Measurements from ENCODE around the gene KCNJ16.

KCNJ16 gene

DNA sequence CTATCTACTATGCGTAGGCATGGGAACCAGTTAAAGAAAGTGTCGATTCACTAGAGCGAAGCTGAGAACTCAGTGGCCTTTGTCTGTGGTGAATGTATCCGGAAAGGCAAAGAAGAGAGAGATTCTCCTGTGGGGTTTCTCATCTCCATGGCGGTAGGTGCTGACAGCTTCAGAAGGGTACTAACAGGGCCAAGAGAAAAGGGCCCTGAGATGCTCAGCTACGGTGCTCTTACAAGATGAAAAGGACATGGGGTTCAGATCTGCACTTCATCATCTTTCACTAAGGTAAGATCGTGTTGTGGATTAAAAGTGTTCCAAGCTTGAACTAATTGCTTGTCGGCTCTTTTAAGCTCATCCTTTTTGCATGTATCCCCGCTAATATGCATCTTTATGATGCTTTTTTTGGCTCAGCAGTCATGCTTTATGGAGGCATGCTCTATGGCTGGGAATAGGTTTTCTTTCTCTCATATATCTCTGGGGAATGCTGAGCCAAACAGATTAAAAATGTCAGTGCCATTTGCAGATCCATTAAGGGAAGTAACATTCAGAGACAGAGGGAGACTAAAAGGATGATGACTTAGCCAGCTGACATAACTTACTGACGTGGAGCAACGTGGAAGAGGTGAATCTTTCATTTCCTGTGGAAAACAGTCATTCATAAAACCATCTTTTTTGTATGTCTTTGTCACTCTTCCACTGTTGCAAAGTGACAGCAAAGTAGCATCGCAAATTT, 29.9 kb downstream of the KCNJ16 start:
- H2AK5ac ChIP-seq (ENCODE audit: low read length) = no peak overlapping the region
- no peak overlapping the region for H3K27ac ChIP-seq (ENCODE audit: low read depth, low read length)
- no CpG with 5 or more reads among the region's 12 CpGs for WGBS (ENCODE audit: extremely low coverage, insufficient coverage, low lambda C conversion rate)

DNA sequence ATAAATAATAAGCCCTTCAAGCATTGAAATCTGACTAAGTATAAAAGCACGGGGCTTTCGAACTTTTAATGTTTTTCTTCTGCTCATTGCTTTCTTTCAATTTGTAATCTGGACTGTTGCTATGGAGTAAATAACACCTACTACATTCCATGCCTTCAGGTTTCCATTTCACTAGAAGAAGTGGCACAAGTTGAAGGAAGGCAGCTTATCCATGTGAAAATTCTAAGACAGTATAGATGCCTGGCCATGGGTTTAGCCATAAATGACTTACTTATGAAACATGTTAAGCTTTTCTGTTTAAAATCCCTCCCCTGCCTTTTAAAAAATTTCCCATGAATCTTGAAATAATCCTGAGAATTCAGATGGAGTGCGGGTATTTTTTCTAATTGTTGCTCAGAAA, 30.6 kb downstream of the KCNJ16 start:
- no CpG with 5 or more reads among the region's 3 CpGs for WGBS (ENCODE audit: extremely low coverage, insufficient coverage, low lambda C conversion rate)
- Histone ChIP-seq H3K27ac (ENCODE audit: low read depth, low read length) (no peak overlapping the region), H4K5ac (ENCODE audit: low read length) (no peak overlapping the region), H2BK120ac (ENCODE audit: low read depth, low read length) (no peak overlapping the region), H3K36me3 (ENCODE audit: control insufficient read depth, insufficient read depth, low read length) (no peaks in the 10 kb centered on the region), H3K4me3 (ENCODE audit: low read length) (no peak overlapping the region), H2BK15ac (replicated peaks; ENCODE audit: low read depth) (no peak overlapping the region), H2AK5ac (ENCODE audit: low read length) (no peak overlapping the region), H2BK5ac (ENCODE audit: low read length) (no peak overlapping the region), H3K4me1 (ENCODE audit: control insufficient read depth, low read depth, low read length) (no peaks in the 10 kb centered on the region), H3K79me1 (ENCODE audit: low read length) (no peaks in the 10 kb centered on the region), H3K4ac (ENCODE audit: low read depth, low read length) (no peak overlapping the region), H3K18ac (ENCODE audit: low read length) (no peak overlapping the region), H3K23ac (ENCODE audit: low read length) (no peak overlapping the region), H3K9ac (ENCODE audit: low read length) (no peak overlapping the region), H3K79me2 (ENCODE audit: control insufficient read depth, insufficient read depth, low read length) (no peaks in the 10 kb centered on the region), H3K4me2 (ENCODE audit: low read length) (no peak overlapping the region), H3K56ac (ENCODE audit: low read length) (no peak overlapping the region), H4K8ac (ENCODE audit: low read depth, low read length) (no peak overlapping the region), H3K27me3 (ENCODE audit: insufficient read depth, low read length, poor library complexity) (no peaks in the 10 kb centered on the region)
- DNase-seq = no peak

More for the DNA sequence above, 29.9 kb downstream of the KCNJ16 start:
- no peak for DNase-seq
- no peak overlapping the region for H2BK15ac ChIP-seq (replicated peaks; ENCODE audit: low read depth)
- H2BK5ac ChIP-seq (ENCODE audit: low read length) = no peak overlapping the region
- H3K79me2 ChIP-seq (ENCODE audit: control insufficient read depth, insufficient read depth, low read length) = no peaks in the 10 kb centered on the region
- no peak overlapping the region for H3K18ac ChIP-seq (ENCODE audit: low read length)
- H3K4me3 ChIP-seq (ENCODE audit: low read length) = no peak overlapping the region
- H3K56ac ChIP-seq (ENCODE audit: low read length) = no peak overlapping the region
- H4K8ac ChIP-seq (ENCODE audit: low read depth, low read length) = no peak overlapping the region
- H4K5ac ChIP-seq (ENCODE audit: low read length) = no peak overlapping the region
- H3K36me3 ChIP-seq (ENCODE audit: control insufficient read depth, insufficient read depth, low read length) = no peaks in the 10 kb centered on the region
- no peaks in the 10 kb centered on the region for H3K4me1 ChIP-seq (ENCODE audit: control insufficient read depth, low read depth, low read length)
- H3K79me1 ChIP-seq (ENCODE audit: low read length) = no peaks in the 10 kb centered on the region
- H3K4me2 ChIP-seq (ENCODE audit: low read length) = no peak overlapping the region
- H3K27me3 ChIP-seq (ENCODE audit: insufficient read depth, low read length, poor library complexity) = no peaks in the 10 kb centered on the region
- no peak overlapping the region for H2BK120ac ChIP-seq (ENCODE audit: low read depth, low read length)
- H3K23ac ChIP-seq (ENCODE audit: low read length) = no peak overlapping the region
- no peak overlapping the region for H3K4ac ChIP-seq (ENCODE audit: low read depth, low read length)
- no peak overlapping the region for H3K9ac ChIP-seq (ENCODE audit: low read length)

- no peak overlapping the region for H2BK120ac ChIP-seq (ENCODE audit: low read depth, low read length)
- H3K4me2 ChIP-seq (ENCODE audit: low read length) = no peak overlapping the region
- no peak overlapping the region for H2AK5ac ChIP-seq (ENCODE audit: low read length)
- WGBS (ENCODE audit: extremely low coverage, insufficient coverage, low lambda C conversion rate) = no CpG with 5 or more reads among the region's 3 CpGs
- no peaks in the 10 kb centered on the region for H3K79me2 ChIP-seq (ENCODE audit: control insufficient read depth, insufficient read depth, low read length)
- no peaks in the 10 kb centered on the region for H3K79me1 ChIP-seq (ENCODE audit: low read length)
- no peak for DNase-seq
- no peak overlapping the region for H2BK15ac ChIP-seq (replicated peaks; ENCODE audit: low read depth)
- no peak overlapping the region for H3K4ac ChIP-seq (ENCODE audit: low read depth, low read length)
- H3K36me3 ChIP-seq (ENCODE audit: control insufficient read depth, insufficient read depth, low read length) = no peaks in the 10 kb centered on the region
- H3K4me1 ChIP-seq (ENCODE audit: control insufficient read depth, low read depth, low read length) = no peaks in the 10 kb centered on the region
- no peak overlapping the region for H3K9ac ChIP-seq (ENCODE audit: low read length)
- H3K18ac ChIP-seq (ENCODE audit: low read length) = no peak overlapping the region
- no peak overlapping the region for H2BK5ac ChIP-seq (ENCODE audit: low read length)
- no peak overlapping the region for H4K8ac ChIP-seq (ENCODE audit: low read depth, low read length)
- H3K23ac ChIP-seq (ENCODE audit: low read length) = no peak overlapping the region
- H3K4me3 ChIP-seq (ENCODE audit: low read length) = no peak overlapping the region
- no peaks in the 10 kb centered on the region for H3K27me3 ChIP-seq (ENCODE audit: insufficient read depth, low read length, poor library complexity)
- H3K56ac ChIP-seq (ENCODE audit: low read length) = no peak overlapping the region
- H4K5ac ChIP-seq (ENCODE audit: low read length) = no peak overlapping the region
- H3K27ac ChIP-seq (ENCODE audit: low read depth, low read length) = no peak overlapping the region
Observed at GRCh38 chr17:70106551-70106950, 31.5 kb downstream of the KCNJ16 start.

DNA sequence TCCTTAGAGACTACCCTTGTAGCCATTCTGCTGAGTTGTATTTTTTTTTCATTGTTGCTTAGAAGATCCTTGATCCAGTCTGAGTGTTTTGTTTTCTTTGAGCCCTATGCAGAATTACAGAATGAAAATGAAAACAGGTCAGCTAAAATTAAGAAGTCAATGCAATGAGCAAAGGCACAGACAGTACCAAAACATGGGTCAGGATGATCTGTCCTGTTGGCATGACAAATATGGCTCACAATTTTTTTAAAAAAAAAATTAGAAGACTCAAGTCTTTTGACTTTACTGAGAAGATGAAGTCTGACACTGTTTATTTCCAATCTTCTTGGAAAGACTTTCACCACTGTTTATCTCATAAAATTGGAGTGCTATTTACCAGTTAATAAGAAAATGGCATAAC, 32.4 kb downstream of the KCNJ16 start:
- no peak overlapping the region for H3K4me3 ChIP-seq (ENCODE audit: low read length)
- H4K8ac ChIP-seq (ENCODE audit: low read depth, low read length) = no peak overlapping the region
- no peaks in the 10 kb centered on the region for H3K79me2 ChIP-seq (ENCODE audit: control insufficient read depth, insufficient read depth, low read length)
- H3K27me3 ChIP-seq (ENCODE audit: insufficient read depth, low read length, poor library complexity) = no peaks in the 10 kb centered on the region
- no peak overlapping the region for H3K23ac ChIP-seq (ENCODE audit: low read length)
- H2BK15ac ChIP-seq (replicated peaks; ENCODE audit: low read depth) = no peak overlapping the region
- H3K4me1 ChIP-seq (ENCODE audit: control insufficient read depth, low read depth, low read length) = no peaks in the 10 kb centered on the region
- no peaks in the 10 kb centered on the region for H3K79me1 ChIP-seq (ENCODE audit: low read length)
- no peak for DNase-seq
- H3K56ac ChIP-seq (ENCODE audit: low read length) = no peak overlapping the region
- H2BK120ac ChIP-seq (ENCODE audit: low read depth, low read length) = no peak overlapping the region
- H2AK5ac ChIP-seq (ENCODE audit: low read length) = no peak overlapping the region
- H3K4me2 ChIP-seq (ENCODE audit: low read length) = no peak overlapping the region
- H3K36me3 ChIP-seq (ENCODE audit: control insufficient read depth, insufficient read depth, low read length) = no peaks in the 10 kb centered on the region
- no peak overlapping the region for H3K18ac ChIP-seq (ENCODE audit: low read length)
- no peak overlapping the region for H3K27ac ChIP-seq (ENCODE audit: low read depth, low read length)
- H4K5ac ChIP-seq (ENCODE audit: low read length) = no peak overlapping the region
- no peak overlapping the region for H3K9ac ChIP-seq (ENCODE audit: low read length)
- no peak overlapping the region for H2BK5ac ChIP-seq (ENCODE audit: low read length)
- no peak overlapping the region for H3K4ac ChIP-seq (ENCODE audit: low read depth, low read length)

DNA sequence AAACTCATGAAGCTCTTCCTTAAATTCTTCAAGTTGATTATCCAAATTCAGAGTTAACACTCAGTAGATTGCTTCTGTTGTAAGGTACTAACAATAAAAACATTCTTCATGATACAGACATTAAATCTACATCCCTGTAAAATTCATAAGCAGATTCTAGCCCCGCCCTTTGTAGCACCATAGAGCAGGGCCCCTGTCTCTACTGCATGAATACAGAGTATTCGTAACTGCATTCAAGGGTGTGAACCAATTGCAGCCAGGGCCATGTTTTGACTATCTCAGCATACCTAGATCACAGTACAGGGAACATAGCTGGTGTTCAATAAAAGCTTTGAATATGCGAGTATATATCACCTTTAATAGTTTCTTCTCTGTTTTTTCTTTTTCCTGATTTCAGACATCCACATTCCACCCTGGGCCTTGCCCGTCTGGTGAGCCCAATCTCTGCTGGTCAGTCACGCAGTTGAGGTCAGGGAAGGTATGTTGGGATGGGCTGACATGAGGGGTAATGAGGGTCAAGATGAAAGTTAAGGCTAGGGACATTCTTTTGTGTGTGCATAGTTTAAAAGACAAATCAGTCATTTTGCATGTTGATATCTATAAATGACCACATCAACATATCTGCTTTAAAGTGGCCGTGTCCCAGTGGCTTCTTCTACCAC, 33.0 kb downstream of the KCNJ16 start:
- Histone ChIP-seq H4K5ac (ENCODE audit: low read length) (no peak overlapping the region), H2BK120ac (ENCODE audit: low read depth, low read length) (no peak overlapping the region), H3K4ac (ENCODE audit: low read depth, low read length) (no peak overlapping the region), H3K18ac (ENCODE audit: low read length) (no peak overlapping the region), H2AK5ac (ENCODE audit: low read length) (no peak overlapping the region), H3K36me3 (ENCODE audit: control insufficient read depth, insufficient read depth, low read length) (no peaks in the 10 kb centered on the region), H4K8ac (ENCODE audit: low read depth, low read length) (no peak overlapping the region), H2BK5ac (ENCODE audit: low read length) (no peak overlapping the region), H3K27me3 (ENCODE audit: insufficient read depth, low read length, poor library complexity) (no peaks in the 10 kb centered on the region), H3K27ac (ENCODE audit: low read depth, low read length) (no peak overlapping the region), H3K56ac (ENCODE audit: low read length) (no peak overlapping the region), H3K23ac (ENCODE audit: low read length) (no peak overlapping the region), H3K4me3 (ENCODE audit: low read length) (no peak overlapping the region), H3K4me1 (ENCODE audit: control insufficient read depth, low read depth, low read length) (no peaks in the 10 kb centered on the region), H2BK15ac (replicated peaks; ENCODE audit: low read depth) (no peak overlapping the region), H3K79me1 (ENCODE audit: low read length) (no peaks in the 10 kb centered on the region), H3K4me2 (ENCODE audit: low read length) (no peak overlapping the region), H3K79me2 (ENCODE audit: control insufficient read depth, insufficient read depth, low read length) (no peaks in the 10 kb centered on the region), H3K9ac (ENCODE audit: low read length) (no peak overlapping the region)
- no CpG with 5 or more reads among the region's 6 CpGs for WGBS (ENCODE audit: extremely low coverage, insufficient coverage, low lambda C conversion rate)
- DNase-seq = no peak

DNA sequence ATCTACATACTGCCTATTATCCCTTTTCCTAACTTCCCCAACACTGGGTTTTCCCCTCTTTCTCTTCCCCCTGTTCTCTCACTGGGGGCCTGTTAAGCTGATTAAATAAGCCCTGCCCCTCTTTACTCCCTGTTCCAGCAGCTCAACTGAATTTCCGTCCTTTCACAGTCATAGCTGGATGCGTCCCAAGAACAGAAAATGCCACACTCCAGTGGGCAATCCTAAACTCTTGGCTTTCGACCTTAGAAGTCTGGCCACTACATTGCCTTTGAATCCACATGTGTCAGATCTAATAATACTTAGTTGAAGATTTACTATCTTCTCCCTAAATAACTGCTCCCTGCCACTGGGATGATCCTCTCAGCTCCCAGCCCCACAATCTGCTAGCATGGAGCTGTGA, 34.5 kb downstream of the KCNJ16 start:
- H2BK120ac ChIP-seq (ENCODE audit: low read depth, low read length) = no peak overlapping the region
- H3K4ac ChIP-seq (ENCODE audit: low read depth, low read length) = no peak overlapping the region
- H3K4me1 ChIP-seq (ENCODE audit: control insufficient read depth, low read depth, low read length) = no peaks in the 10 kb centered on the region
- H3K79me2 ChIP-seq (ENCODE audit: control insufficient read depth, insufficient read depth, low read length) = no peaks in the 10 kb centered on the region
- no peak overlapping the region for H3K18ac ChIP-seq (ENCODE audit: low read length)
- H2AK5ac ChIP-seq (ENCODE audit: low read length) = no peak overlapping the region
- no peak overlapping the region for H3K56ac ChIP-seq (ENCODE audit: low read length)
- H3K9ac ChIP-seq (ENCODE audit: low read length) = no peak overlapping the region
- H2BK5ac ChIP-seq (ENCODE audit: low read length) = no peak overlapping the region
- H3K27ac ChIP-seq (ENCODE audit: low read depth, low read length) = no peak overlapping the region
- H3K79me1 ChIP-seq (ENCODE audit: low read length) = no peaks in the 10 kb centered on the region
- no peak for DNase-seq
- H3K23ac ChIP-seq (ENCODE audit: low read length) = no peak overlapping the region
- H4K5ac ChIP-seq (ENCODE audit: low read length) = no peak overlapping the region
- no peak overlapping the region for H2BK15ac ChIP-seq (replicated peaks; ENCODE audit: low read depth)
- H3K27me3 ChIP-seq (ENCODE audit: insufficient read depth, low read length, poor library complexity) = no peaks in the 10 kb centered on the region
- no peak overlapping the region for H3K4me2 ChIP-seq (ENCODE audit: low read length)
- no peak overlapping the region for H3K4me3 ChIP-seq (ENCODE audit: low read length)
- no peak overlapping the region for H4K8ac ChIP-seq (ENCODE audit: low read depth, low read length)
- H3K36me3 ChIP-seq (ENCODE audit: control insufficient read depth, insufficient read depth, low read length) = no peaks in the 10 kb centered on the region
- WGBS (ENCODE audit: extremely low coverage, insufficient coverage, low lambda C conversion rate) = no CpG with 5 or more reads among the region's 3 CpGs
